NCI-H510A (cell line): ENCODE measurements around the gene PML.

Source experiments
- DNase-seq: peaks from one replicate; lab custom pipeline; 2025; lab: John Stamatoyannopoulos, UW

The PML gene, protein sequence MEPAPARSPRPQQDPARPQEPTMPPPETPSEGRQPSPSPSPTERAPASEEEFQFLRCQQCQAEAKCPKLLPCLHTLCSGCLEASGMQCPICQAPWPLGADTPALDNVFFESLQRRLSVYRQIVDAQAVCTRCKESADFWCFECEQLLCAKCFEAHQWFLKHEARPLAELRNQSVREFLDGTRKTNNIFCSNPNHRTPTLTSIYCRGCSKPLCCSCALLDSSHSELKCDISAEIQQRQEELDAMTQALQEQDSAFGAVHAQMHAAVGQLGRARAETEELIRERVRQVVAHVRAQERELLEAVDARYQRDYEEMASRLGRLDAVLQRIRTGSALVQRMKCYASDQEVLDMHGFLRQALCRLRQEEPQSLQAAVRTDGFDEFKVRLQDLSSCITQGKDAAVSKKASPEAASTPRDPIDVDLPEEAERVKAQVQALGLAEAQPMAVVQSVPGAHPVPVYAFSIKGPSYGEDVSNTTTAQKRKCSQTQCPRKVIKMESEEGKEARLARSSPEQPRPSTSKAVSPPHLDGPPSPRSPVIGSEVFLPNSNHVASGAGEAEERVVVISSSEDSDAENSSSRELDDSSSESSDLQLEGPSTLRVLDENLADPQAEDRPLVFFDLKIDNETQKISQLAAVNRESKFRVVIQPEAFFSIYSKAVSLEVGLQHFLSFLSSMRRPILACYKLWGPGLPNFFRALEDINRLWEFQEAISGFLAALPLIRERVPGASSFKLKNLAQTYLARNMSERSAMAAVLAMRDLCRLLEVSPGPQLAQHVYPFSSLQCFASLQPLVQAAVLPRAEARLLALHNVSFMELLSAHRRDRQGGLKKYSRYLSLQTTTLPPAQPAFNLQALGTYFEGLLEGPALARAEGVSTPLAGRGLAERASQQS

DNA sequence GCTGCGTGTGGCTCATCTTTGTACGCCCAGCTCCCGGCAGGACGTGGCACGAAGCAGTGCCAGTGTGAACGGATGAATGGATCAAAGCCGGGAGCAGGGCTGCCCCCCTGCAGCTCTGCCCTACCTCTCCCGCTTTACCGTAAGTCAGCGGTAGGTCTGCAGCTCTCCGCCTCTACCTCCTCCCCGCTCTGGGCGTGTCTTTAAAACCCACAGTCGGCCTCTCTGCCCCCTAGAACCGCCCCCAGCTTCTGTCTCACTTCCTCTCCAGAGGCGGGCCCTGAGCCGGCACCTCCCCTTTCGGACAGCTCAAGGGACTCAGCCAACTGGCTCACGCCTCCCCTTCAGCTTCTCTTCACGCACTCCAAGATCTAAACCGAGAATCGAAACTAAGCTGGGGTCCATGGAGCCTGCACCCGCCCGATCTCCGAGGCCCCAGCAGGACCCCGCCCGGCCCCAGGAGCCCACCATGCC is at the start of gene PML:
Gene PML (plus strand): TSS at position 304 of the 471 bp plus-strand sequence. CDS start 97 bp downstream, at position 401.
- DNase-seq: peak; percentile 89

DNA sequence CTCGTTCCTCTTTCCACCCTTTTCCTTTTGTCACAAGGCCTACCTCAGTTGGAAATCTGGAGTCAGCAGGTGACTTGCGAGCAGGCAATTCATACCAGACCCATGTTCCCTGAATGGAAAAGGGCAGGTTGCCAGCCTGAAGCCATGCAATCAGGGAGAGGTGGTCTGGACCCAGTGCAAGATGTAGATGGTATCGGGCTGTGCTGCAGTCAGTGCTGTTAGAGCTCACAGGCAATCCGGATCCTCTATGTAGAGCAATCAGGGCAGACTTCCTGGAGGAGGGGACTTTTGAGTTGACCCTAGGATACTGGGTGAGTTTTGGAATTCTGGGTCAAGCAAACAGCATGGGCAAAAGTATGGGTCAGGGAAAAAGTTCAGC is 49.4 kb upstream of the PML start:
- no peak for DNase-seq

DNA sequence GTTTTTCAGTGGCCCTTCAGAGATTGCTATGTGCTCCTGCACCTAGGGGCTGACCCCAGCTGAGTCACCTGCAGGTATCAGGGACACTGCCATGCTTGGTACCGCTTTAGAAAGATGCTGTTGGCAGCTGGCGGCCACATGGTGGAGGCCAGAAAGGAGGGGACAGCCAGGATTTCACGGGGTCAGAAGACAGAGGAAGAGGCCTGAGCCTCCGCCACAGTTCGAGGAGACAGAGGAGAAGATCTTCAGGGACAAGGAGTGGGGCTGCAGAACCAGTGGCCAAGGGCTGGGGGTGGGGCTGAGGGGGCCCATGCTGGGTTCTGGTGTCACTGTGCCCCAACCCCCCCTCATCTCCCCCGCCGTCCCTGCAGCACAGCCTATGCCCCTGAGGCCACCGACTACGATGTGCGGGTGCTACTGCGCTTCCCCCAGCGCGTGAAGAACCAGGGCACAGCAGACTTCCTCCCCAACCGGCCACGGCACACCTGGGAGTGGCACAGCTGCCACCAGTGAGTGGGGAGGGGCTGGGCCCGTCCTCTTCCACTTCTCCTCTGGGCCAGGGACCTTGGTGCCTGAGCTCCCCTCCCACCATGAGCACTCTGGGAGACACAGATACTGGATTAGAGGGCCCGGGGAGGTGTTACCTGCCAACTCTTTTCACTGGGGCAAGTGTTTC is 48.3 kb upstream of the PML start:
- DNase-seq: no peak

GRCh38 chr15:73946795-73947370 is 47.6 kb upstream of the PML start:
- DNase-seq: no peak

DNA sequence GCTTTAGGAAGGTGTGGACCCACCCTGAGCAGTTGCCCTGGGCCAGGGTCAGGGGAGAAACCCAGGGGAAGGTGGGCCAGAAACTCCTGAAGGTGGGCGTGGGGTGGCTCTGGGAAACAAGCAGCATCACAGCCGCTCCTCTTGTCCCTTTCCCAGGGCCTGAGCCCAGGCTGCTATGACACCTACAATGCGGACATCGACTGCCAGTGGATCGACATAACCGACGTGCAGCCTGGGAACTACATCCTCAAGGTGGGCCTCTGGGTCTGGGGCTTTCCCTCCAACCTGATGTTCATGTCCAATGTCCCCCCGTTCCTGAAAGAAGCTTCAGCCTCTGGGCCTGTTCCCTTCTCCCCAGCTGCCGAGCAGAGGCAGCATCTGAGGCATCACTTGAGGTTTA is 46.9 kb upstream of the PML start:
- DNase-seq: no peak

DNA sequence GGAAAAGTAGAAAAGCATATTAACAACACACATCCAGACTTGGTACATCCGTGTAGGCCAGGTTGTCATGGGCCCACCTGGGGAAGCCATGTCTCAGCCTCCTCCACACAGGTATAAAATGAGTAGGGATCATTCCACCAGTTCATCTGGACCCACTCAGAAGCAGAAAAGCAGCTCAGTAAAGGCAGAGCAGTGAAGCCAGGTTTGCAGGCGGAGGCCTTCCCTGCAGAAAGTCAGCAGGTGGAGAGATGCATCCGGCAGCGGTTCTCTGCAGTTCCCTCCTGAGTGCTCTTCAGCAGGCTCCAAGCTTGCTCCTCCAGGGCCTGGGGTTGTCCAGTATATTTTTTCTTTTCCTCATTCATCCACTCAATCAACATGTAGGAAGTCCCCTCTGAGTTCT is 46.1 kb upstream of the PML start:
- no peak for DNase-seq

- DNase-seq: no peak
Measured at GRCh38 chr15:73948982-73949381, 45.5 kb upstream of the PML start.

DNA sequence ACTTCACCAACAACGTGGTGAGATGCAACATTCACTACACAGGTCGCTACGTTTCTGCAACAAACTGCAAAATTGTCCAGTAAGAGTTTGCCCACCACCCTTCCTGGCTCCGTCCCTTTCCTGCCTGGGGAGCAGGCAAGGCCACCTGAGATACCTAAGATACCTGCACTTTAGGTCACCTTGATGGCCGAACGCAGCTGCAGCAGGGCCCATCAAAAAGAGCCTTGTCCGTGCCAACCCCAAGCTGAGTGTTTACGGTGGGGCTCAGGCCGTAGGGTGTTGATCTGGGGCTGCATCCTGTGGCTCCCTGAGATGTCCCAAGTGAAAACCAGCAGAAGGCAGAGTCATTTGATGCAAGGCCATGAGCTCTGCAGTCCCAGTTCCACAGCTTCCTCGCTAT is 45.0 kb upstream of the PML start:
- DNase-seq: no peak

DNA sequence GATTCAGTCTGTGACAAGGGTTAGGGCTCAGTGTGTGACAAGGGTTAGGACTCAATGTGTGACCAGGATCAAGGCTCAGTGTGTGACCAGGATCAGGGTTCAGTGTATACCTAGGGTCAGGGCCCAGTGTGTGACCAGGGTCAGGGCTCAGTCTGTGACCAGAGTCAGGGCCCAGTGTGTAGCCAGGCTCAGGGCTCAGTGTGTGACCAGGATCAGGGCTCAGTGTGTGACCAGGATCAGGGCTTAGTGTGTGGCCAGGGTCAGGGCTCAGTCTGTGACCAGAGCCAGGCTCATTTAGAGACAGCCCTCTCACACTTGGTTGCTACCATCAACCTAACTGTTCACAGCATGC is 44.1 kb upstream of the PML start:
- DNase-seq: no peak

DNA sequence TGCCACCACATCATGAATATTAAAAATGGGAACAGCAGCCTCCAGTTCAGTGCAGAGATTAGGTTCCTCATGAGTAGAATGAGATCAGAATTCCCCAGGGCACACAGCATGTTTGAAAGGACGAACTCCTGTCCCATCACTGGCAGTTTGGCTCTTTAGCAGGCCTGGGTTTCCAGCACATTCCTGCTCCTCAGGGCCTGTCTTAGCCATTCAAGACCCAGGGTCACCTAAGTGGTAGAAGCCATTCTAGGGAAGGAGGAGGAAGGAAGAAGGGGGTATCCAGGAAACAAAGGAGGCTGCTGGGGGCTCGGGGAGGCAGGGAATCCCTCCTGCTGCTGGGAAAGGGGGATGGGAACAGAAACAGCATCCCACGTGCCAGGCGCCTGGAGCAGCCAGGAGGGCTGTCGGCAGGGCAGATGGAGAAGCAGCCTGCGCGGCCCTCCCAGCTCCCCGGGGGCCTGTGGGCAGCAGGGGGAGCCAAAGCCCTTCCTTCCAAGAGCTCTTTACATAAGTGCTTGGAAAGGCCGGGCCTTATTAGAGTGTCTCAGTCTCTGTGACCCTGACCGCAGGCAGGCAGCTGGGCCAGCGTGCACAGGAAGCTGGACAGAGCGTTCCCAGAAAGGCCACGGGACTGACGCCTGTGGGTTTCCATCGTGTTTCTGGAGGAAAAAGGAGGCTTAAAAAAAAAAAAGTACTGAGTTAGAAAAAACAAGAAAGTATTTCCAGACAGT is 43.5 kb upstream of the PML start:
- peak; percentile 67 for DNase-seq

GRCh38 chr15:73951601-73952000 is 42.9 kb upstream of the PML start:
- DNase-seq: no peak

GRCh38 chr15:73952171-73952912 is 42.2 kb upstream of the PML start:
- DNase-seq: no peak

- no peak for DNase-seq
Measured at GRCh38 chr15:73952913-73953750, 41.4 kb upstream of the PML start.

DNA sequence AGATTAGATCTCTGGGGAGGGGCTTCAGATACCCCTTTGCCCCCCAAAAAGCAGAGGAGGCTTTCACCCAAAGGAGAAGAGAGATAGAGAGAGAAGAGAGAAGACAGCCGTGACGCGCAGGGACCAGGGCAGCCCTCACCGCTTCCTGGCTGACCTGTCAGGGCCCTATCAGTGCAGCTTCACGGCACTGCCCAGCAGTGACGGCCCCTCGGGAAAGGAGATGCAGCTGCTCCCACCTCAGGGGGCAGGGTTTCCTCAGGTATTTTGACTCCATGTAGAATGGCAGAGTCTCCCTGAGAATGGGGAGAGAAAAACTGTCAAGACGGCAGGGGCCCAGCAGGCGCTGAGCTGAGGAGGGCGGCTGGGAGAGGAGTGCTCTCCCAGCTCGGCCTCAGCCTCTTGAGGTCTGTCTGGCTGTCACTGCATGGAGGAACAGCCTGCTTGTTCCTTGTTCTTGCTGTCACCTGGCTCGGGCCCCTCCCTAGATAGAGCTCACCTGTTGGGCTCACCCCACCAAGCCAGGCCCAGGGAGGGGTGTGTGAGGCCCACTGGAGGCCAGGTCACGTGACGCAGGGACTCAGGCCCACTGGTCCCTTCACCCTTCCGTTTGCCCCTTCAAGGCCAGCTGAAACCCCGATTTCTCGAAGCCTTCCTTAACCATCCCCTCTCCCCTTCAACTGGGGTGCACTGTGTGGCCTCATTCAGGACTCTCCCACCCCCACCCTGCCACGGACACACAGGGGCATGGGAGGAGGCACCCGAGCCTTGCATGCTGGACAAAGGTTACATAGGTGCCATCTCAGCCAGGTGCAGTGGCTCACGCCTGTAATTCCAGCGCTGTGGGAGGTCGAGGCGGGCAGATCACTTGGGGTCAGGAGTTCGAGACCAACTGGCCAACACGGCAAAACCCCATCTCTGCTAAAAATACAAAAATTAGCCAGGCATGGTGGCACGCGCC is 40.0 kb upstream of the PML start:
- no peak for DNase-seq

- DNase-seq: no peak
Measured at GRCh38 chr15:73955326-73955725, 39.2 kb upstream of the PML start.

- no peak for DNase-seq
Measured at GRCh38 chr15:73955861-73956742, 38.4 kb upstream of the PML start.

DNA sequence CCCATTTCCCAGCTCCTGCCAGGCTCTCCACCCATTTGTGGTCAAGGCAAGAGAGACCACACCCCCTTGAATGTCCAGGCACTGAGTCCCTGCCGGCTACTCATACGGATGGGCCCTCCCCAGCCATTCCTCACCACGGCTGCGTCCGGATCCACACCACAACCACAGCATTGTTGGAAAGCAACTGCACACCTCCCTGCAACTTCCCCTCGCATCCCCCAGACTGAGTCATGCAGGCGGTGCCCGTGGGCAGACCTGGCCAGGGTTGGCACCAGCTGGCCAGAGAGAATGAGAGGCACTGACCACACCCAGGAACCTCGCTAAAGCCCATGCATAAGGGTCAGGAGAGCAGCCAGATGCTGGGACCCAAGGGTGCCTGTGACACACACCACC is 37.8 kb upstream of the PML start:
- no peak for DNase-seq

DNA sequence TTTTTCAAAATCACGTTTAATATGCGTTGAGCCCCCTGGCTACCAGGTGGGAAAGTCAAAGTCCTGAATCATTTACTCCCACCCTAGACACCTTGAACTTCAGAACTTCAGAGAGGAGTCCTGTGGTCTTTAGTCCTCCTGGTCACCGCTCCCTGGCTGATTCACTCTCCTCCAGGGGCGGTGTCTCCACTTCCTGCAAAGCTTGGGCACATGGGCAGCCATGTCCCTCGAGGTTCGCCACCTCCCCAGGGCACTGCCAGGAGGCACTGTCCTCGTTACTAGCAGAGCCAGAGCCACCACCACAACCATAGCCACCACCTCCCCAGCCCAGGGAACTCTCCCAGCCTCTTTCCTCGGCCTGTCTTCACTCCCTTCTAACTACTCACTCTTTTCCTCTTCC is 37.2 kb upstream of the PML start:
- no peak for DNase-seq
